ENCODE results near the gene GNAO1.

Gene GNAO1

GRCh38 chr16:56286809-56287208, 95.5 kb downstream of the GNAO1 start:
- no peak for DNase-seq (ENCODE audit: low read depth in 4 of 4, low spot score in 1 of 4)

- DNase-seq (ENCODE audit: low read depth in 4 of 4, low spot score in 1 of 4): no peak
Measured at GRCh38 chr16:56288019-56288418, 96.7 kb downstream of the GNAO1 start.

- no peak for DNase-seq (ENCODE audit: low read depth in 4 of 4, low spot score in 1 of 4)
Measured at GRCh38 chr16:56289416-56289815, 98.1 kb downstream of the GNAO1 start.

- DNase-seq (ENCODE audit: low read depth in 4 of 4, low spot score in 1 of 4): no peak
Measured at GRCh38 chr16:56289862-56290261, 98.6 kb downstream of the GNAO1 start.

GRCh38 chr16:56294014-56294413, 102.7 kb downstream of the GNAO1 start:
- no peak for DNase-seq (ENCODE audit: low read depth in 4 of 4, low spot score in 1 of 4)

GRCh38 chr16:56294579-56294978, 103.3 kb downstream of the GNAO1 start:
- no peak for DNase-seq (ENCODE audit: low read depth in 4 of 4, low spot score in 1 of 4)

- no peak for DNase-seq (ENCODE audit: low read depth in 4 of 4, low spot score in 1 of 4)
Measured at GRCh38 chr16:56295059-56295665, 103.9 kb downstream of the GNAO1 start.

GRCh38 chr16:56295739-56296527, 104.6 kb downstream of the GNAO1 start:
- no peak for DNase-seq (ENCODE audit: low read depth in 4 of 4, low spot score in 1 of 4)

- DNase-seq (ENCODE audit: low read depth in 4 of 4, low spot score in 1 of 4): no peak
Measured at GRCh38 chr16:56297684-56298083, 106.4 kb downstream of the GNAO1 start.

GRCh38 chr16:56298116-56298515, 106.8 kb downstream of the GNAO1 start:
- DNase-seq (ENCODE audit: low read depth in 4 of 4, low spot score in 1 of 4): no peak

GRCh38 chr16:56298948-56299596, 107.8 kb downstream of the GNAO1 start:
- DNase-seq (ENCODE audit: low read depth in 4 of 4, low spot score in 1 of 4): no peak

- DNase-seq (ENCODE audit: low read depth in 4 of 4, low spot score in 1 of 4): no peak
Measured at GRCh38 chr16:56300242-56300623, 108.9 kb downstream of the GNAO1 start.

- DNase-seq (ENCODE audit: low read depth in 4 of 4, low spot score in 1 of 4): no peak
Measured at GRCh38 chr16:56300891-56301850, 109.9 kb downstream of the GNAO1 start.

GRCh38 chr16:56302506-56302905, 111.2 kb downstream of the GNAO1 start:
- no peak for DNase-seq (ENCODE audit: low read depth in 4 of 4, low spot score in 1 of 4)

GRCh38 chr16:56303066-56303715, 111.9 kb downstream of the GNAO1 start:
- no peak for DNase-seq (ENCODE audit: low read depth in 4 of 4, low spot score in 1 of 4)

GRCh38 chr16:56303880-56304279, 112.6 kb downstream of the GNAO1 start:
- no peak for DNase-seq (ENCODE audit: low read depth in 4 of 4, low spot score in 1 of 4)

- no peak for DNase-seq (ENCODE audit: low read depth in 4 of 4, low spot score in 1 of 4)
Measured at GRCh38 chr16:56305956-56306565, 114.8 kb downstream of the GNAO1 start.

- no peak for DNase-seq (ENCODE audit: low read depth in 4 of 4, low spot score in 1 of 4)
Measured at GRCh38 chr16:56306690-56307533, 115.6 kb downstream of the GNAO1 start.

GRCh38 chr16:56307534-56307873, 116.2 kb downstream of the GNAO1 start:
- no peak for DNase-seq (ENCODE audit: low read depth in 4 of 4, low spot score in 1 of 4)

All from stimulated activated CD4-positive, alpha-beta T cell treated with anti-CD3 and anti-CD28 coated beads, Interleukin-1b, Interleukin-23, amount 100 ng/mL, for 24 hours (primary cell).